Trophoblast cell (in vitro differentiated cells and primary cell): ENCODE measurements around the gene CRB2.

Experiments used
- DNase-seq, 2 donors: peaks; one replicate each; pipeline ENCODE4 v3.0.0-alpha.2; 2016
- H2AFZ ChIP-seq: 2 replicates; pipeline ENCODE4 v1.6.1; 2013; ENCODE audit warnings: low read length, moderate library complexity, mild to moderate bottlenecking; ENCODE audit not compliant: insufficient read depth, poor library complexity
- H2AK5ac ChIP-seq: 2 replicates; pipeline ENCODE4 v1.6.1; 2013; ENCODE audit warnings: mild to moderate bottlenecking, low read length
- H2BK120ac ChIP-seq: 2 replicates; pipeline ENCODE4 v1.6.1; 2013; ENCODE audit warnings: low read length, mild to moderate bottlenecking, moderate library complexity; ENCODE audit not compliant: insufficient read depth, poor library complexity
- H2BK12ac ChIP-seq: 2 replicates; pipeline ENCODE4 v1.6.1; 2013; ENCODE audit warnings: mild to moderate bottlenecking, low read length, moderate library complexity
- H2BK5ac ChIP-seq: 2 replicates; pipeline ENCODE4 v1.6.1; 2013; ENCODE audit warnings: low read length, low read depth, moderate library complexity, mild to moderate bottlenecking; ENCODE audit not compliant: poor library complexity
- H3K14ac ChIP-seq: 2 replicates; pipeline ENCODE4 v1.6.1; 2013; ENCODE audit warnings: mild to moderate bottlenecking, low read length
- H3K18ac ChIP-seq: 2 replicates; pipeline ENCODE4 v1.6.1; 2013; ENCODE audit warnings: mild to moderate bottlenecking, low read length
- H3K23ac ChIP-seq: 2 replicates; pipeline ENCODE4 v1.6.1; 2013; ENCODE audit warnings: low read length
- H3K27ac ChIP-seq: 2 replicates; pipeline ENCODE4 v1.5.1; 2013; ENCODE audit warnings: low read depth, mild to moderate bottlenecking, inconsistent platforms, low read length, moderate library complexity
- H3K27me3 ChIP-seq: 2 replicates; pipeline ENCODE4 v1.6.1; 2013; ENCODE audit warnings: inconsistent platforms, mild to moderate bottlenecking, low read length, moderate library complexity; ENCODE audit not compliant: insufficient read depth
- H3K36me3 ChIP-seq, 2 experiments: 1 replicate in 1 of 2; 2 replicates in 1 of 2; pipeline ENCODE4 v1.6.1; 2013; ENCODE audit warnings: low read length in 2 of 2, mild to moderate bottlenecking in 2 of 2, moderate library complexity in 1 of 2; ENCODE audit not compliant: insufficient read depth in 2 of 2, control insufficient read depth in 1 of 2
- H3K4ac ChIP-seq: 2 replicates; pipeline ENCODE4 v1.6.1; 2013; ENCODE audit warnings: low read depth, mild to moderate bottlenecking, low read length, moderate library complexity
- H3K4me1 ChIP-seq, 2 experiments: 1 replicate in 1 of 2; 2 replicates in 1 of 2; pipeline ENCODE4 v1.6.1; 2013; ENCODE audit warnings: low read length in 2 of 2, mild to moderate bottlenecking in 2 of 2, moderate library complexity in 1 of 2; ENCODE audit not compliant: insufficient read depth in 2 of 2, control insufficient read depth in 1 of 2
- H3K4me2 ChIP-seq: 2 replicates; pipeline ENCODE4 v1.6.1; 2013; ENCODE audit warnings: inconsistent platforms, mild to moderate bottlenecking, low read length, moderate library complexity
- H3K4me3 ChIP-seq: 2 replicates; pipeline ENCODE4 v1.5.1; 2013; ENCODE audit warnings: mild to moderate bottlenecking, low read depth, low read length, inconsistent platforms
- H3K79me1 ChIP-seq: one replicate; pipeline ENCODE4 v1.6.1; 2013; ENCODE audit warnings: low read length
- H3K79me2 ChIP-seq: 2 replicates; pipeline ENCODE4 v1.6.1; 2013; ENCODE audit warnings: low read length, mild to moderate bottlenecking; ENCODE audit not compliant: control insufficient read depth, insufficient read depth, poor library complexity
- H3K9ac ChIP-seq: 2 replicates; pipeline ENCODE4 v1.6.1; 2013; ENCODE audit warnings: mild to moderate bottlenecking, low read length
- H3K9me3 ChIP-seq: 2 replicates; pipeline ENCODE4 v1.6.1; 2013; ENCODE audit warnings: low read depth, mild to moderate bottlenecking, control low read depth, inconsistent platforms, low read length; ENCODE audit not compliant: insufficient read depth
- H4K12ac ChIP-seq: 2 replicates; pipeline ENCODE4 v1.6.1; 2013; ENCODE audit warnings: low read depth, mild to moderate bottlenecking, low read length, moderate library complexity
- H4K8ac ChIP-seq: 2 replicates; pipeline ENCODE4 v1.6.1; 2013; ENCODE audit warnings: low read depth, mild to moderate bottlenecking, low read length, moderate library complexity
- H4K91ac ChIP-seq: one replicate; pipeline ENCODE4 v1.6.1; 2013; ENCODE audit warnings: low read depth, mild to moderate bottlenecking, low read length, moderate library complexity
- WGBS: extraction: QIAGEN DNeasy Blood & Tissue Kit; methylation state at CpG from one replicate; pipeline ENCODE4 v1.1.7; 2013; ENCODE audit warnings: missing lambda C conversion rate; ENCODE audit not compliant: insufficient read length, insufficient coverage; ENCODE audit errors: extremely low coverage; 5-methylcytosine and 5-hydroxymethylcytosine counted together

Gene CRB2

GRCh38 chr9:123349691-123350480, 6.1 kb upstream of the CRB2 start:
- peak; percentile 18 to 74 for DNase-seq
- Histone ChIP-seq H3K27me3 (no peaks in the 10 kb centered on the region), H3K4me1 (peaks cover 4 to 5% of the 10 kb centered on the region in 2 experiments), H3K23ac (no peak overlapping the region), H2AFZ (no peak overlapping the region), H2BK120ac (no peak overlapping the region), H3K36me3 (no peaks in the 10 kb centered on the region), H2AK5ac (no peak overlapping the region), H4K12ac (no peak overlapping the region), H3K9me3 (peaks cover 7% of the 10 kb centered on the region), H3K14ac (no peak overlapping the region), H3K79me2 (no peaks in the 10 kb centered on the region), H3K27ac (no peak overlapping the region), H4K91ac (no peak overlapping the region), H3K4ac (no peak overlapping the region), H2BK5ac (no peak overlapping the region), H3K9ac (no peak overlapping the region), H4K8ac (no peak overlapping the region), H3K4me3 (no peak overlapping the region), H3K18ac (no peak overlapping the region), H3K79me1 (no peaks in the 10 kb centered on the region), H2BK12ac (no peak overlapping the region), H3K4me2 (peak overlapping the region; percentile 37)
- WGBS: no CpG with 5 or more reads among the region's 16 CpGs

- H3K27ac ChIP-seq: no peak overlapping the region
- no CpG with 5 or more reads among the region's 8 CpGs for WGBS
- H3K18ac ChIP-seq: no peak overlapping the region
- no peaks in the 10 kb centered on the region for H3K36me3 ChIP-seq
- H2BK5ac ChIP-seq: no peak overlapping the region
- H3K27me3 ChIP-seq: no peaks in the 10 kb centered on the region
- no peak overlapping the region for H3K4ac ChIP-seq
- no peak overlapping the region for H3K4me2 ChIP-seq
- DNase-seq: no peak
- peaks cover 5 to 12% of the 10 kb centered on the region in 2 experiments for H3K4me1 ChIP-seq
- no peaks in the 10 kb centered on the region for H3K79me2 ChIP-seq
- no peak overlapping the region for H3K23ac ChIP-seq
- H3K9ac ChIP-seq: no peak overlapping the region
- H3K79me1 ChIP-seq: no peaks in the 10 kb centered on the region
- no peak overlapping the region for H4K91ac ChIP-seq
- H3K4me3 ChIP-seq: no peak overlapping the region
- H2BK12ac ChIP-seq: no peak overlapping the region
- no peak overlapping the region for H2BK120ac ChIP-seq
- no peak overlapping the region for H2AK5ac ChIP-seq
- peaks cover 7% of the 10 kb centered on the region for H3K9me3 ChIP-seq
- H4K12ac ChIP-seq: no peak overlapping the region
- no peak overlapping the region for H4K8ac ChIP-seq
- no peak overlapping the region for H3K14ac ChIP-seq
- H2AFZ ChIP-seq: no peak overlapping the region
Measured at GRCh38 chr9:123350590-123351310, 5.2 kb upstream of the CRB2 start.

GRCh38 chr9:123353041-123353440, 3.0 kb upstream of the CRB2 start:
- no peak overlapping the region for H3K18ac ChIP-seq
- H3K9me3 ChIP-seq: peaks cover 3% of the 10 kb centered on the region
- H3K4me2 ChIP-seq: no peak overlapping the region
- no CpG with 5 or more reads among the region's 4 CpGs for WGBS
- H2AK5ac ChIP-seq: no peak overlapping the region
- H3K79me1 ChIP-seq: peaks cover 4% of the 10 kb centered on the region
- no peak for DNase-seq
- H4K8ac ChIP-seq: no peak overlapping the region
- H3K14ac ChIP-seq: no peak overlapping the region
- H3K4me3 ChIP-seq: no peak overlapping the region
- H2AFZ ChIP-seq: no peak overlapping the region
- H3K27me3 ChIP-seq: no peaks in the 10 kb centered on the region
- no peak overlapping the region for H2BK5ac ChIP-seq
- H3K23ac ChIP-seq: no peak overlapping the region
- no peak overlapping the region for H3K27ac ChIP-seq
- H3K4me1 ChIP-seq: peaks cover 19 to 22% of the 10 kb centered on the region in 2 experiments
- no peak overlapping the region for H3K4ac ChIP-seq
- peaks cover 3% of the 10 kb centered on the region for H3K79me2 ChIP-seq
- no peak overlapping the region for H3K9ac ChIP-seq
- no peak overlapping the region for H2BK12ac ChIP-seq
- no peaks in the 10 kb centered on the region for H3K36me3 ChIP-seq
- H2BK120ac ChIP-seq: no peak overlapping the region
- H4K91ac ChIP-seq: no peak overlapping the region
- no peak overlapping the region for H4K12ac ChIP-seq

- Histone ChIP-seq H3K36me3 (no peaks in the 10 kb centered on the region), H3K18ac (no peak overlapping the region), H4K12ac (no peak overlapping the region), H3K79me1 (peaks cover 6% of the 10 kb centered on the region), H3K79me2 (peaks cover 3% of the 10 kb centered on the region), H2BK5ac (no peak overlapping the region), H3K14ac (no peak overlapping the region), H3K27ac (no peak overlapping the region), H2BK120ac (no peak overlapping the region), H3K23ac (no peak overlapping the region), H3K4me3 (no peak overlapping the region), H3K4me1 (peaks cover 26 to 30% of the 10 kb centered on the region in 2 experiments), H3K9ac (no peak overlapping the region), H2AFZ (no peak overlapping the region), H4K91ac (no peak overlapping the region), H3K4me2 (peak overlapping the region; percentile 25), H3K9me3 (peaks cover 3% of the 10 kb centered on the region), H3K27me3 (no peaks in the 10 kb centered on the region), H2AK5ac (no peak overlapping the region), H3K4ac (no peak overlapping the region), H4K8ac (no peak overlapping the region), H2BK12ac (no peak overlapping the region)
- no CpG with 5 or more reads among the region's 20 CpGs for WGBS
- peak; percentile 33 to 65 for DNase-seq
Measured at GRCh38 chr9:123353984-123354591, 1.9 kb upstream of the CRB2 start.
